Sigmoid colon (tissue), 4 donors: Measurements from ENCODE around the gene WIPF3.

Experiments used
- EP300 ChIP-seq, 4 donors: sonication (generic); formaldehyde crosslinking; IDR thresholded peaks; one replicate each; pipeline ENCODE4 v1.6.1; 2017; ENCODE audit warnings: antibody characterized with exemption in 4 of 4
- POLR2A ChIP-seq, 2 donors: fragments of 450-650 bp; IDR thresholded peaks; one replicate each; pipeline ENCODE4 v1.6.1; 2016; ENCODE audit warnings: antibody characterized with exemption in 2 of 2, mild to moderate bottlenecking in 2 of 2, moderate library complexity in 2 of 2
- TF ChIP-seq, protein P1 (sequence below), 4 experiments: fragments of 450-650 bp in 3 of 4; fragments of 200-600 bp in 1 of 4; IDR thresholded peaks; one replicate each; pipeline ENCODE4 v1.5.1; 2016 to 2019; ENCODE audit warnings: antibody characterized with exemption in 4 of 4, mild to moderate bottlenecking in 3 of 4, moderate library complexity in 2 of 4

GRCh38 chr7:29918850-29919249 lies 112.5 kb downstream of the WIPF3 start:
- TF ChIP-seq POLR2A (IDR thresholded peaks at IDR 0.05) = no peak
- TF ChIP-seq, protein P1, sequence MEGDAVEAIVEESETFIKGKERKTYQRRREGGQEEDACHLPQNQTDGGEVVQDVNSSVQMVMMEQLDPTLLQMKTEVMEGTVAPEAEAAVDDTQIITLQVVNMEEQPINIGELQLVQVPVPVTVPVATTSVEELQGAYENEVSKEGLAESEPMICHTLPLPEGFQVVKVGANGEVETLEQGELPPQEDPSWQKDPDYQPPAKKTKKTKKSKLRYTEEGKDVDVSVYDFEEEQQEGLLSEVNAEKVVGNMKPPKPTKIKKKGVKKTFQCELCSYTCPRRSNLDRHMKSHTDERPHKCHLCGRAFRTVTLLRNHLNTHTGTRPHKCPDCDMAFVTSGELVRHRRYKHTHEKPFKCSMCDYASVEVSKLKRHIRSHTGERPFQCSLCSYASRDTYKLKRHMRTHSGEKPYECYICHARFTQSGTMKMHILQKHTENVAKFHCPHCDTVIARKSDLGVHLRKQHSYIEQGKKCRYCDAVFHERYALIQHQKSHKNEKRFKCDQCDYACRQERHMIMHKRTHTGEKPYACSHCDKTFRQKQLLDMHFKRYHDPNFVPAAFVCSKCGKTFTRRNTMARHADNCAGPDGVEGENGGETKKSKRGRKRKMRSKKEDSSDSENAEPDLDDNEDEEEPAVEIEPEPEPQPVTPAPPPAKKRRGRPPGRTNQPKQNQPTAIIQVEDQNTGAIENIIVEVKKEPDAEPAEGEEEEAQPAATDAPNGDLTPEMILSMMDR (IDR thresholded peaks at IDR 0.05) = no peak
- TF ChIP-seq EP300 (IDR thresholded peaks at IDR 0.05) = no peak
